ENCODE measurements around the gene SPNS3.

The SPNS3 gene

DNA sequence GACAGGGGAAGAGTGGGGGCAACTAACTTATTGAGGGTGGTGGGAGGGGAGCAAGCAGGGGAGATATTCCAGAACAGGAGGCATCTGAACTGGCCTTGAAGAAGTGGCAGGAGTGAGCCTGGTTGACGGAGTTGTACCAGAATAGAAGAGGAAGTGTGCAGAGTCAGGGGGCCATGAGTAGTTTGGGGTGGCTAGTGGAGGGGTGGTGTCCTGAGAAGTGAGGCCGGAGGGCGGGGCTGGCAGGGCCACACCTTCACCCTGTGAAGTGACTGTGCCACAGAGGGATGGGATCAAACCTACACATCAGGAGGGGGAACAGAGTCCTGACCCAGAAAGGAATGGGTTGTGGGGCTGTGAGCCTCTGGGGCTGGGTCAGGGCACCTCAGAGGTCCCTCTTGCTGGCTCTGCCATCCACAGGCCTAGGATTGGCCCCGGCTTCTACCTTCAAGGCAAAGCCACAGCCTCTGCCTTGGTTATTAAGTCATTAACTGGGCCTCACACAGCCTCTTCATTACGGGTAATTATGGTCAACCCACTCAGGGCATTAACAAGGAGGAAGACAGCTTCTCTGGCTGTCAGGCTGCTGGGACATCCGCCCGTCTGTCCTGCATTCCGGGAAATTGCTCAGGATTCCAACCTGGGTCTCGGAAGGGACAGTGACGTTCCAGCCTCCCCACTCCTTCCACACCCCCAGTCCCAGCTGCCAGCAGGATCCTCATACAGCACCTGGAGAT is 77.6 kb downstream of the SPNS3 start:
- DNase-seq: no peak

- DNase-seq: no peak
Measured at GRCh38 chr17:4512156-4513112, 78.7 kb downstream of the SPNS3 start.

- DNase-seq: no peak
Measured at GRCh38 chr17:4513113-4514032, 79.6 kb downstream of the SPNS3 start.

GRCh38 chr17:4514206-4514605 is 80.5 kb downstream of the SPNS3 start:
- no peak for DNase-seq

- no peak for DNase-seq
Measured at GRCh38 chr17:4514779-4515178, 81.0 kb downstream of the SPNS3 start.

DNA sequence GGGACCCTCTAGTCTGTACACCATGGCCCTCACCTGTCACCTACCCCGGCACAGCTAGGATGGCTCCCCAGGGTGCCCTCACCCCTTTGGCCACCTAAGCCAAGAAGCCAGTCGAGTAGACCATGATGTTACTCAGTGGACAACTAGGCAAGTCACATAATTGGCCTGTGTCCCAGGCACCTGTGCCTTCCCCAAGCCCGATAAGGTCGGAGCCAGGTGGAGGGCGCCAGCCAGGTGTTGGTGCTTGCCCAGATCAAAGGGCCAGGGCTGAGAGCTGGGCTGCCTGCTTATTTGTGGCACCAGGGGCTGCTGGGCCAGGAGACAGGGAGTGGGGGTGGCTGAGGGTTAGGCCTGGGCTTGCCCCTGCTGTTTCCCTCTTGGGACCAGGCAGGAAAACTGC is 81.8 kb downstream of the SPNS3 start:
- no peak for DNase-seq

GRCh38 chr17:4516735-4517134 is 83.0 kb downstream of the SPNS3 start:
- DNase-seq: no peak

- no peak for DNase-seq
Measured at GRCh38 chr17:4518901-4519300, 85.2 kb downstream of the SPNS3 start.

DNA sequence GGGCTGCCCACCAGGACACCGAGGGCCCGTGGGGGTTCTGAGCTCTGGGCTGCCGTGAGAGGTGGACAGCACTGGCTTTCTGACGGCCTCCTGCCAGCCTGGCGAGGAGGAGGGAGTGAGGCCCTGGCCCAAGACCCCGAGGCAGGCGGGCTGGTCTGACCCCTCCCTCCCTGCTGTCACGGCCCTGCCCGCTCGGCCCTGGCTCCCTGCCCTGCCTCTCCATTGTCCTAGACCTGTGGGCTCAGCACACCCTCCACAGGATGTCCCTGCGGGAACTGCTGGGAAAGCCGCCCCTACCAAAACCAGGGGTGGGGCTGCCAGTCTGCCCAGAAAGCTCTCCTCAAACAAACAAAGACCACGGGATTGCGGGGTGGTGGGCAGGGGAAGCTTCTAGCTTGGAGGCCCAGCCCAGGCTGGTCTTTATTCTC is 85.6 kb downstream of the SPNS3 start:
- DNase-seq: no peak

DNA sequence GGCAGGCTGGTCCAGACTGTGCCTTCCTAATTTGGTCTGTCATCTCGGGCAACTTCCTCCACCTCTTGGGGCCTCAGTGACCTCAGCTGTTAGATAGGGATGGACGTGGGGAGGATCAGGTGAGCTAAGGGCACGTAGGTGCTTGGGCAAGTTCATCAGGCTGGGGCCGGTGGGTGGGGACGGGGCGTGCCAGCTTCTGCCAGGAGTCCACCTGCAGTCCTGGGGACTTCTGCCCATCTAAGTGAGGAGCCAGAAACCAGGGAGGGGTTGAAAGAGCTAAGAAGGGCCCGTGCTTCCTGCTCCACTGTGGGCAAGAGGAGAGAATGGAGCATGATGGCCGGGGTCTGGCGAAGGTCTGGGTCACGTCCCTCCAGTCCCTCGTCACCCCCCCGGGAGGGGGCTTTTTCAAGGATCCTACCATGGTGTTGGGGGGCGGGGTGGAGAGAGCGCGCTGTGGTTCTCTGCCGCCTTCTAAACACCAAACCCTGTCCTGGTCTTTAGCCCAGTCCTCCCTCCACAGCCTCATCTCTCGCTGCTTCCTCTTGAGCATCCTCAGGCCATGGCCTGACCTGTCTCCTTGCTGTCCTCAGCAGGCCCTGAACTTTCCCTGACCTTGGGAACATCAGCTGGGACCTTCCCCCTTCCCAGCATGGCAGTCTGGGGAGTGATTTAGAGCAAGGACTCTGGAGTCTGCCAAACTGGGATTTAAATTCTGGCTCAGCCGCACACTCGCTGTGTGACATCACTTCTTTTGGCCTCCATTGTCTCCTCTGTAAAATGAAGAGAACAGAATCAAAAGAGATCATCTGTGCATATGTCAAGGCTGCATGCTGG is 86.5 kb downstream of the SPNS3 start:
- DNase-seq: no peak

GRCh38 chr17:4520894-4521600 is 87.3 kb downstream of the SPNS3 start:
- no peak for DNase-seq

DNA sequence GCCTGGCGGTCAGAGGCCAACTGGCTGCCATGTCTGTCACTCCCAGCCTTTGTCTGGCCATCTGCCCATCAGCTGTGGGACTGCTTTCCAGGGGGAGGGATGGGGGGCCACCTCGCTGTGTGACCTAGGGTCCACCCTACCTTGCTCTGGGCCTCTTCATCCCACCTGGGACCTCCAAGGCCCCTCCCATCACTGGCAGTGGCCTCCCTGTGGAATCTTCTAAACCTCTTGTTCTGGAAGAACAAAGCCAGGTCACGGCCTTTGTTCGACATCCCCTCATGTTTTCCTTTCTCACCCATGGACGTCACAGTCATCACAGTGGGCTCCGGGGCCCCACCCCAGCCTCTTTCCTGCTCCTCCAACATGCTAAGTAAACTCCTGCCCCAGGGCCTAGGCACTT is 88.9 kb downstream of the SPNS3 start:
- no peak for DNase-seq

- no peak for DNase-seq
Measured at GRCh38 chr17:4523946-4524345, 90.2 kb downstream of the SPNS3 start.

DNA sequence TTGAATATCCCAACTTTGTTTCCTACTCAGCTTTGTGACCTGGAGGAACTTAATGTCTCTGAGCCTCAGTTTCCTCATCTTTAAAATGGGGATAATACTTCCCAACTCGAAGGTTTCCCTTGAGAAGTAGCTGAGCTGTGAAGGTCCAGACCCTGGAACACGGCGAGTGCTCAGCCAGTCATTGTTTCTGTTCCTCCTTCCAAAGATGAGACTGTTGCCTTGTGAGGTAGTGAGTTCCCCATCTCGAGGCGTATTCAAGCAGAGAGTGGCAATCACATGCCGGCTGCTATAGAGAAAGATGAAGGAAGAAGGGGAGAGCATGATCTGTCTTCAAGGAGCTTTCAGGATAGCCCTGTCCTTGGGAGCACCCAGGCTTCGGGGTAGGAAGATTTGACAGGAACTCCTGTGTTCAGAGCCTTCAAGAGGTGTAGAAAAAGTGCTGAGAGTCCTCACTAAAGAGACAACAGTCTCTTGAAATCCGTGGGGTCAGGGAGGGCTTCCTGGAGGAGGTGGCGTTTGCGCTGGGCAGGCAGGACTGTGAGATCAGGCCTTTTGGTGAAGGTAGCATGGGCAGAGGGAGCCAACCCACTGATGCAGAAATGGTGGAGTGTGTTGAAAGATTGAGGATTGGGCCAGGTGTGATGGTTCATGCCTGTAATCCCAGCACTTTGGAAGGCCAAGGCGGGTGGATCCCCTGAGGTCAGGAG is 92.1 kb downstream of the SPNS3 start:
- no peak for DNase-seq

DNA sequence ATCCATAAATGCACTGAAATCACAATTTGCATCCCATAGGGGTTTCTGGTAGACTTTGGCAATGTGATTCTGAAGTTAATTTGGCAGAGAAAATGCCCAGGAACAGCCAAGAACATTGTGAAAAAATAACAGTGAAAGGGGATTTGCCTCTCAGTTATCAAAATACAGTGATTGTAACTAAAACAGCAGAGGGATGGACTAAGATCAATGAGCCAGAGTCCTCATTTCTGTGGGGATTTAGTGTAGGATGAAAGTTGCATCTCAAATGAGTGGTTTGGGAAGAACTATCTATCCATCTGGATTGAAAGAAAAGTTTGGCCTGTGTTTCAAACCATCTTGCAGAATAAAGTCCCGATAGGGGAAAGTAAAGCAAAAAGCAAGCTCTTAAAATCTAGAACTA is 93.4 kb downstream of the SPNS3 start:
- DNase-seq: no peak

DNA sequence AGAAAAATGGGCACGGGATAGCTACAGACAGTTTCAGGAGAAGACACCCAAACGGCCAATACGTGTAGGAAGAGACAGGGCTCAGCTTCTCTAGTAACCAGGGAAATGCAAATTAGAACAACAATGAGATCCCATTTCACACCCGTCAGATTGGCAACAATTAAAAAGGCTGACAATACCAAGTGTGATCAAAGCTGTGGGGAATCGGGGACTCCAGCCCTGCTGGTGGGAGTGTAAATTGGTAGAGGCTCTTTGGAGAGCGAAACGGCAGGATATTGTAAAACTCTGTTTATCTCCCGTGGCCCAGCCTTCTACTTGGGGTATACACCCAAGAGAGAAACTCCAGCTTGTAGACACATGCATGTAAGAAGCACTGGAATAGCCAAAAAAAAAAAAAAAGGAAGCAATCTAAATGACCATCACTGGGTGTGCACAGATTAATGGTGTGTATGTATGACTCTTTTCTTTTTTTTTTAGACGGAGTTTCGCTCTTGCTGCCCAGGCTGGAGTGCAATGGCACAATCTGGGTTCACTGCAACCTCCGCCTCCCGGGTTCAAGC is 93.9 kb downstream of the SPNS3 start:
- DNase-seq: no peak

GRCh38 chr17:4529533-4530152 is 95.9 kb downstream of the SPNS3 start:
- DNase-seq: no peak

GRCh38 chr17:4530799-4531730 is 97.3 kb downstream of the SPNS3 start:
- DNase-seq: no peak
